Measurements from ENCODE around the gene ACADS.

GRCh38 chr12:120739821-120740613 is 14.4 kb downstream of the ACADS start:
- TF ChIP-seq ZNF24 (IDR thresholded peaks at IDR 0.05) (no peak), ZZZ3 (IDR thresholded peaks at IDR 0.05) (no peak), CTCF (IDR thresholded peaks at IDR 0.05 in 2 of 3, conservative IDR thresholded peaks at IDR 0.05 in 1 of 3; ENCODE audit: insufficient read depth in 2 of 3, low read depth in 1 of 3, low read length in 3 of 3) (no peak)

Measured in K562 (cell line).